Heart right ventricle (tissue), 16 donors: ENCODE measurements around the gene SNURF. TPM values are rescaled to one million over a fixed set of nuclear protein-coding genes. Genes with fewer than 3 reads are reported as not detected.

ENCODE experiments used
- ATAC-seq, 8 donors: fragments of 200-7000 bp; cut with Tn5 transposase; one replicate each; pipeline ENCODE4 v1.9.1; 2020; ENCODE audit warnings: mild to moderate bottlenecking in 8 of 8, moderate library complexity in 8 of 8, moderate number of reproducible peaks in 1 of 8
- DNase-seq, 2 donors: peaks; one replicate each; pipeline ENCODE4 v3.0.0-alpha.2; 2020
- H3K27ac ChIP-seq, 10 donors: fragments of 200-600 bp; sonication (generic) in 2 of 10; one replicate each; pipeline versions ENCODE4 v1.5.0 to v1.8.0; 2020 to 2022; ENCODE audit warnings: mild to moderate bottlenecking in 3 of 10
- H3K27me3 ChIP-seq, 7 donors: fragments of 200-600 bp; one replicate each; pipeline ENCODE4 v1.8.0; 2021 to 2022; ENCODE audit warnings: mild to moderate bottlenecking in 2 of 7
- H3K36me3 ChIP-seq, 9 donors: fragments of 200-600 bp; sonication (generic) in 1 of 9; one replicate each; pipeline versions ENCODE4 v1.5.0 to v1.8.0; 2020 to 2022; ENCODE audit warnings: mild to moderate bottlenecking in 2 of 9
- H3K4me1 ChIP-seq, 9 donors: fragments of 200-600 bp; sonication (generic) in 1 of 9; one replicate each; pipeline versions ENCODE4 v1.5.0 to v1.8.0; 2020 to 2022; ENCODE audit warnings: mild to moderate bottlenecking in 4 of 9
- H3K4me3 ChIP-seq, 10 donors: fragments of 200-600 bp; sonication (generic) in 2 of 10; one replicate each; pipeline versions ENCODE4 v1.5.0 to v1.8.0; 2020 to 2022; ENCODE audit warnings: mild to moderate bottlenecking in 7 of 10, moderate library complexity in 2 of 10
- H3K9me3 ChIP-seq, 11 donors: fragments of 200-600 bp in 10 of 11; sonication (generic) in 2 of 11; one replicate each; pipeline versions ENCODE4 v1.5.0 to v1.8.0; 2013 to 2022; ENCODE audit warnings: mild to moderate bottlenecking in 2 of 11, control low read depth in 1 of 11, moderate library complexity in 1 of 11
- CTCF ChIP-seq, 9 donors: fragments of 200-600 bp; sonication (generic) in 2 of 9; IDR thresholded peaks; one replicate each; pipeline versions ENCODE4 v1.5.0 to v1.8.0; 2021 to 2022; ENCODE audit warnings: antibody characterized with exemption in 9 of 9, mild to moderate bottlenecking in 5 of 9, moderate library complexity in 1 of 9
- WGBS, 2 donors: extraction: QIAGEN DNeasy Blood & Tissue Kit; methylation state at CpG; one replicate each; pipeline ENCODE4 v1.1.7; 2013; ENCODE audit warnings: inconsistent platforms in 1 of 2; 5-methylcytosine and 5-hydroxymethylcytosine counted together
- intact Hi-C, 10 donors: fragments of 100-400 bp; cut with DNase I; formaldehyde crosslinking; loops; one replicate each; pipeline versions ENCODE4 v1.11.1 to v1.14.2; 2022
- polyA plus RNA-seq, 2 donors: library from polyadenylated mRNA; stranded (reverse); fragments of 200-250 nt; gene quantifications; one replicate each; pipeline ENCODE4 v1.2.3, GENCODE V29; 2013
- total RNA-seq, 10 donors: library from RNA; stranded (reverse); fragmentation: NEBNext Ultra II Directional in 3 of 10; extraction: Animal tissue kit (Norgen Biotek cat#: 25700) in 3 of 10; gene quantifications; one replicate each; pipeline versions ENCODE4 v1.2.1 to v1.2.4, GENCODE V29; 2021 to 2023
- donor health status: Arrhythmogenic right ventricular cardiomyopathy.
- donor health status: ischemic (EF 13 %, LVEDD 7.1; RV severe dilation, severe dysfunction).
- donor health status: healthy with polysubstance abuse.
- donor health status: DM: no; HTN: yes; CAD: no.
- donor health status: DM: no; HTN: no; CAD: no.
- donor health status: ischemic (EF 25% LVEDD 6.9; RV normal size, moderate dysfunction).
- donor health status: ischemic (EF 25% LVEDD 5.7; RV mildly dilated, moderate dysfunction).
- donor health status: healthy.
- donor health status: DM: yes; HTN: yes; CAD: no.
- donor health status: Ischemic cardiomyopathy.
- donor health status: ischemic (EF 35%, LVEDD 5.7; RV mildly dilated, moderate dysfunction).
- donor health status: nonischemic (EF 11% LVEDD 7.7; RV severe dilation, severe dysfunction).
- donor health status: DM: yes; HTN: yes; CAD: no.
- donor health status: PGD.
- donor health status: ischemic (EF 29% LVEDD 5.4; RV normal size, mild dysfunction).
- donor health status: nonischemic (EF 23%, LVEDD 6.1; RV moderate dilation, normal function).

The SNURF gene
- total and polyA plus RNA-seq, 12 donors = 11.7 to 76.6 (median 49.1) TPM

GRCh38 chr15:24961967-24962366, 7.2 kb downstream of the SNURF start:
- WGBS, 2 donors = 70 to 71% methylated on average over 4 of the region's 4 CpGs

GRCh38 chr15:24962880-24963279, 8.1 kb downstream of the SNURF start:
- WGBS, 2 donors = 84 to 85% methylated on average over 4 of the region's 4 CpGs
- no peak for TF ChIP-seq CTCF (IDR thresholded peaks at IDR 0.05)
- H3K36me3 ChIP-seq = peaks cover 0 to 61% (median 37%) of the 10 kb centered on the region in 9 donors
- H3K27ac ChIP-seq = no peak overlapping the region
- peaks cover 0 to 6% (median 0%) of the 10 kb centered on the region in 9 donors for H3K4me1 ChIP-seq
- H3K27me3 ChIP-seq = no peaks in the 10 kb centered on the region
- DNase-seq = no peak
- H3K9me3 ChIP-seq = peaks cover 0 to 64% (median 4%) of the 10 kb centered on the region in 11 donors
- intact Hi-C loops = no loop called here
- ATAC-seq = no peak
- H3K4me3 ChIP-seq = no peak overlapping the region

More at GRCh38 chr15:24961967-24962366, 7.2 kb downstream of the SNURF start:
- H3K27ac ChIP-seq = no peak overlapping the region
- peaks cover 0 to 57% (median 4%) of the 10 kb centered on the region in 11 donors for H3K9me3 ChIP-seq
- H3K36me3 ChIP-seq = peaks cover 0 to 52% (median 36%) of the 10 kb centered on the region in 9 donors
- no peak for TF ChIP-seq CTCF (IDR thresholded peaks at IDR 0.05)
- intact Hi-C loops = loop anchor here in 1 of 10 donors (2.0 kb wide), 1 partner anchor 59 kb away; no protein-coding TSS in a partner anchor
- DNase-seq = no peak
- H3K4me1 ChIP-seq = peaks cover 0 to 6% (median 0%) of the 10 kb centered on the region in 9 donors
- H3K27me3 ChIP-seq = no peaks in the 10 kb centered on the region
- peak in 1 of 8 donors; percentile 47 for ATAC-seq
- H3K4me3 ChIP-seq = no peak overlapping the region

GRCh38 chr15:24966364-24967103, 11.7 kb downstream of the SNURF start:
- intact Hi-C loops = no loop called here
- no peak overlapping the region for H3K4me3 ChIP-seq
- ATAC-seq (no peak), DNase-seq (no peak)
- TF ChIP-seq CTCF (IDR thresholded peaks at IDR 0.05) = no peak
- H3K4me1 ChIP-seq = peaks cover 0 to 6% (median 0%) of the 10 kb centered on the region in 9 donors
- H3K27me3 ChIP-seq = no peaks in the 10 kb centered on the region
- H3K9me3 ChIP-seq = peaks cover 0 to 75% (median 4%) of the 10 kb centered on the region in 11 donors
- no peak overlapping the region for H3K27ac ChIP-seq
- WGBS, 2 donors = 69 to 71% methylated on average over 4 of the region's 4 CpGs
- peaks cover 0 to 98% (median 64%) of the 10 kb centered on the region in 9 donors for H3K36me3 ChIP-seq

- no peak overlapping the region for H3K27ac ChIP-seq
- H3K4me1 ChIP-seq = no peaks in the 10 kb centered on the region
- H3K9me3 ChIP-seq = peaks cover 0 to 85% (median 3%) of the 10 kb centered on the region in 11 donors
- H3K4me3 ChIP-seq = no peak overlapping the region
- peaks cover 0 to 100% (median 76%) of the 10 kb centered on the region in 9 donors for H3K36me3 ChIP-seq
- H3K27me3 ChIP-seq = no peaks in the 10 kb centered on the region
- DNase-seq = no peak
- WGBS, 2 donors = 71 to 74% methylated on average over 3 of the region's 3 CpGs
- intact Hi-C loops = loop anchor here in 2 of 10 donors (10.0 kb wide), 2 partner anchors 56 to 124 kb away; no protein-coding TSS in a partner anchor
- ATAC-seq = no peak
- TF ChIP-seq CTCF (IDR thresholded peaks at IDR 0.05) = no peak
Observed at GRCh38 chr15:24971052-24971451, 16.3 kb downstream of the SNURF start.
